PC-9 (cell line): ENCODE measurements around the gene RASA1. TPM values are rescaled to one million over a fixed set of nuclear protein-coding genes. Genes with fewer than 3 reads are reported as not detected.

Source experiments
- BruUV-seq: library from RNA; stranded (reverse); fragments of 400-500 nt; replicated peaks from 2 replicates; lab custom pipeline; 2021; lab: Mats Ljungman, UMichigan
- CTCF ChIA-PET: fragments of 300-600 bp; sonication (Branson Sonifier 250); formaldehyde crosslinking; loops from one replicate; lab custom pipeline; 2022; ENCODE audit warnings: antibody characterized with exemption; lab: Charles Lee
- POLR2A ChIA-PET: fragments of 300-600 bp; sonication (Branson Sonifier 250); formaldehyde crosslinking; loops from one replicate; lab custom pipeline; 2022; ENCODE audit warnings: antibody characterized with exemption; ENCODE audit not compliant: unreplicated experiment; lab: Charles Lee
- DNase-seq, 2 experiments: peaks; one replicate each; pipeline versions ENCODE4 v3.0.0 to v3.0.0-alpha.2; 2015 to 2022; ENCODE audit warnings: mixed read lengths in 1 of 2
- H2AFZ ChIP-seq: fragments of 200-600 bp; sonication (generic); 2 replicates; pipeline ENCODE4 v1.8.1; 2017; ENCODE audit warnings: antibody characterized with exemption
- H3F3A ChIP-seq: fragments of 200-600 bp; sonication (generic); 2 replicates; pipeline ENCODE4 v1.8.1; 2017; ENCODE audit warnings: antibody characterized with exemption, mild to moderate bottlenecking, low read depth; ENCODE audit not compliant: insufficient read depth
- H3K27ac ChIP-seq: fragments of 200-600 bp; sonication (generic); 2 replicates; pipeline ENCODE4 v1.6.1; 2016; ENCODE audit warnings: mixed run types
- H3K27me3 ChIP-seq: fragments of 200-600 bp; sonication (generic); 2 replicates; pipeline ENCODE4 v1.6.1; 2016; ENCODE audit warnings: low read depth, mixed run types; ENCODE audit not compliant: insufficient read depth
- H3K36me3 ChIP-seq: fragments of 200-600 bp; sonication (generic); 2 replicates; pipeline ENCODE4 v1.6.1; 2016; ENCODE audit warnings: low read depth, mixed run types
- H3K4me1 ChIP-seq: fragments of 200-600 bp; sonication (generic); replicated peaks from 2 replicates; pipeline ENCODE4 v1.6.1; 2016; ENCODE audit warnings: mixed run types; ENCODE audit not compliant: insufficient read depth
- H3K4me2 ChIP-seq: fragments of 200-600 bp; sonication (generic); 2 replicates; pipeline ENCODE4 v1.6.1; 2017; ENCODE audit warnings: mixed run types
- H3K4me3 ChIP-seq: fragments of 200-600 bp; sonication (generic); 2 replicates; pipeline ENCODE4 v1.6.1; 2016; ENCODE audit warnings: mixed run types
- H3K79me2 ChIP-seq: fragments of 200-600 bp; sonication (generic); 2 replicates; pipeline ENCODE4 v1.6.1; 2017; ENCODE audit warnings: low read depth, mixed run types
- H3K9me2 ChIP-seq: fragments of 200-600 bp; sonication (generic); 2 replicates; pipeline ENCODE4 v1.8.1; 2017; ENCODE audit warnings: mild to moderate bottlenecking; ENCODE audit not compliant: insufficient read depth
- H3K9me3 ChIP-seq: fragments of 200-600 bp; sonication (generic); 2 replicates; pipeline ENCODE4 v1.8.1; 2016; ENCODE audit warnings: low read depth; ENCODE audit not compliant: insufficient read depth
- H4K20me1 ChIP-seq: fragments of 200-600 bp; sonication (generic); 2 replicates; pipeline ENCODE4 v1.8.1; 2017; ENCODE audit not compliant: insufficient read depth
- CTCF ChIP-seq: fragments of 200-600 bp; sonication (generic); conservative IDR thresholded peaks from 2 replicates; pipeline ENCODE4 v1.6.1; 2017; ENCODE audit warnings: mixed run types, antibody characterized with exemption, mild to moderate bottlenecking, moderate library complexity
- EZH2 ChIP-seq: fragments of 200-600 bp; sonication (generic); IDR thresholded peaks from 2 replicates; pipeline ENCODE4 v1.8.0; 2017; ENCODE audit warnings: antibody characterized with exemption, low read depth
- intact Hi-C: fragments of 100-400 bp; cut with micrococcal nuclease; formaldehyde crosslinking; loops from one replicate; pipeline ENCODE4 v1.10.0; 2022; ENCODE audit not compliant: unreplicated experiment
- total RNA-seq: library from RNA; stranded (reverse); gene quantifications from 2 replicates; pipeline ENCODE4 v1.2.3, GENCODE V29; 2021

The RASA1 gene
- total RNA-seq, 1 experiment from 2014 or later: 66.6 TPM

GRCh38 chr5:87298692-87299362 is 31.1 kb downstream of the RASA1 start:
- H3K4me3 ChIP-seq: no peak overlapping the region
- intact Hi-C loops: no loop called here
- no peak overlapping the region for H2AFZ ChIP-seq
- H3K9me2 ChIP-seq: no peaks in the 10 kb centered on the region
- H3K36me3 ChIP-seq: peaks cover 7% of the 10 kb centered on the region; the same call in 1 of the 2 replicates
- H3K4me1 ChIP-seq: peaks cover 29% of the 10 kb centered on the region
- no peaks in the 10 kb centered on the region for H4K20me1 ChIP-seq
- TF ChIP-seq CTCF (no peak), EZH2 (no peak)
- H3K9me3 ChIP-seq: no peaks in the 10 kb centered on the region
- H3K79me2 ChIP-seq: peaks cover 80% of the 10 kb centered on the region
- H3K27ac ChIP-seq: peak overlapping the region; percentile 31; the same call in 1 of the 2 replicates
- CTCF ChIA-PET: no interaction called here
- POLR2A ChIA-PET: no interaction called here
- H3K27me3 ChIP-seq: no peaks in the 10 kb centered on the region
- no peak overlapping the region for H3K4me2 ChIP-seq
- no TSS peak for BruUV-seq
- H3F3A ChIP-seq: peaks cover 10% of the 10 kb centered on the region
- no peak for DNase-seq

- ChIA-PET POLR2A (interaction anchor here (0.9 kb wide), 1 partner anchor 230 kb away, joined by 12 read pairs; no protein-coding TSS in a partner anchor), CTCF (no interaction called here)
- peaks cover 13% of the 10 kb centered on the region for H3K36me3 ChIP-seq
- H3K4me2 ChIP-seq: no peak overlapping the region
- intact Hi-C loops: no loop called here
- H4K20me1 ChIP-seq: no peaks in the 10 kb centered on the region
- H3K27me3 ChIP-seq: no peaks in the 10 kb centered on the region
- H3K27ac ChIP-seq: 0 out of 2 replicates have a peak overlapping the region, but pooled peaks have one; percentile 6
- H3K9me2 ChIP-seq: no peaks in the 10 kb centered on the region
- peaks cover 29% of the 10 kb centered on the region for H3K4me1 ChIP-seq
- no peak overlapping the region for H2AFZ ChIP-seq
- peaks cover 66% of the 10 kb centered on the region for H3K79me2 ChIP-seq
- H3K9me3 ChIP-seq: no peaks in the 10 kb centered on the region
- DNase-seq: no peak
- H3K4me3 ChIP-seq: no peak overlapping the region
- no peak for TF ChIP-seq CTCF
- no peak for TF ChIP-seq EZH2
- BruUV-seq: no TSS peak
- H3F3A ChIP-seq: peaks cover 10% of the 10 kb centered on the region
Measured at GRCh38 chr5:87300176-87300575, 32.5 kb downstream of the RASA1 start.

GRCh38 chr5:87300744-87301143 is 33.1 kb downstream of the RASA1 start:
- peaks cover 29% of the 10 kb centered on the region for H3K4me1 ChIP-seq
- CTCF ChIA-PET: interaction anchor here (0.5 kb wide), 1 partner anchor 29 kb away, joined by 5 read pairs; no protein-coding TSS in a partner anchor
- no peaks in the 10 kb centered on the region for H3K9me2 ChIP-seq
- peaks cover 10% of the 10 kb centered on the region; the same call in 1 of the 2 replicates for H3F3A ChIP-seq
- intact Hi-C loops: no loop called here
- no peak overlapping the region for H3K4me3 ChIP-seq
- H4K20me1 ChIP-seq: no peaks in the 10 kb centered on the region
- POLR2A ChIA-PET: interaction anchor here (0.9 kb wide), 1 partner anchor 231 kb away, joined by 12 read pairs; no protein-coding TSS in a partner anchor
- H2AFZ ChIP-seq: no peak overlapping the region
- H3K9me3 ChIP-seq: no peaks in the 10 kb centered on the region
- TF ChIP-seq EZH2 (no peak), CTCF (no peak)
- H3K79me2 ChIP-seq: peaks cover 64% of the 10 kb centered on the region
- peak; percentile 33 to 67 for DNase-seq
- no TSS peak for BruUV-seq
- H3K4me2 ChIP-seq: no peak overlapping the region; the same call in 1 of the 2 replicates
- H3K27me3 ChIP-seq: no peaks in the 10 kb centered on the region
- H3K36me3 ChIP-seq: peaks cover 16% of the 10 kb centered on the region
- H3K27ac ChIP-seq: 0 out of 2 replicates have a peak overlapping the region, but pooled peaks have one; percentile 6
